Gastrocnemius medialis (tissue), 4 donors: Measurements from ENCODE around the gene ZBTB4.

Experiments used
- POLR2A ChIP-seq, 2 donors: fragments of 450-650 bp; IDR thresholded peaks; one replicate each; pipeline ENCODE4 v1.6.1; 2017; ENCODE audit warnings: antibody characterized with exemption in 2 of 2, mild to moderate bottlenecking in 2 of 2, moderate library complexity in 2 of 2
- TF ChIP-seq, protein P1 (sequence below), 5 experiments: fragments of 450-650 bp in 3 of 5; fragments of 200-600 bp in 2 of 5; sonication (generic) in 2 of 5; IDR thresholded peaks in 4 of 5; conservative IDR thresholded peaks in 1 of 5; 1 replicate in 4 of 5; 2 replicates in 1 of 5; pipeline ENCODE4 v1.5.1; 2016 to 2019; ENCODE audit warnings: antibody characterized with exemption in 5 of 5, mild to moderate bottlenecking in 3 of 5, moderate library complexity in 3 of 5

- TF ChIP-seq POLR2A (IDR thresholded peaks at IDR 0.05): no peak
- TF ChIP-seq, protein P1, sequence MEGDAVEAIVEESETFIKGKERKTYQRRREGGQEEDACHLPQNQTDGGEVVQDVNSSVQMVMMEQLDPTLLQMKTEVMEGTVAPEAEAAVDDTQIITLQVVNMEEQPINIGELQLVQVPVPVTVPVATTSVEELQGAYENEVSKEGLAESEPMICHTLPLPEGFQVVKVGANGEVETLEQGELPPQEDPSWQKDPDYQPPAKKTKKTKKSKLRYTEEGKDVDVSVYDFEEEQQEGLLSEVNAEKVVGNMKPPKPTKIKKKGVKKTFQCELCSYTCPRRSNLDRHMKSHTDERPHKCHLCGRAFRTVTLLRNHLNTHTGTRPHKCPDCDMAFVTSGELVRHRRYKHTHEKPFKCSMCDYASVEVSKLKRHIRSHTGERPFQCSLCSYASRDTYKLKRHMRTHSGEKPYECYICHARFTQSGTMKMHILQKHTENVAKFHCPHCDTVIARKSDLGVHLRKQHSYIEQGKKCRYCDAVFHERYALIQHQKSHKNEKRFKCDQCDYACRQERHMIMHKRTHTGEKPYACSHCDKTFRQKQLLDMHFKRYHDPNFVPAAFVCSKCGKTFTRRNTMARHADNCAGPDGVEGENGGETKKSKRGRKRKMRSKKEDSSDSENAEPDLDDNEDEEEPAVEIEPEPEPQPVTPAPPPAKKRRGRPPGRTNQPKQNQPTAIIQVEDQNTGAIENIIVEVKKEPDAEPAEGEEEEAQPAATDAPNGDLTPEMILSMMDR (IDR thresholded peaks at IDR 0.05 in 4 of 5, conservative IDR thresholded peaks at IDR 0.05 in 1 of 5): no peak
Observed at GRCh38 chr17:7414837-7415236, 64.6 kb downstream of the ZBTB4 start.
